HG02938 (cell line): ENCODE data around the gene CNNM2.
"Not testable (repeated sequence)": the region's sequence is repeated elsewhere in the genome, so short reads cannot be mapped to it uniquely, and the experiment has no call there.

Experiments
- ATAC-seq: cut with Tn5 transposase; IDR thresholded peaks from one replicate; pipeline ENCODE4 v1.9.1; 2021; ENCODE audit warnings: mild to moderate bottlenecking, moderate library complexity; ENCODE audit not compliant: unreplicated experiment

CNNM2 gene

DNA sequence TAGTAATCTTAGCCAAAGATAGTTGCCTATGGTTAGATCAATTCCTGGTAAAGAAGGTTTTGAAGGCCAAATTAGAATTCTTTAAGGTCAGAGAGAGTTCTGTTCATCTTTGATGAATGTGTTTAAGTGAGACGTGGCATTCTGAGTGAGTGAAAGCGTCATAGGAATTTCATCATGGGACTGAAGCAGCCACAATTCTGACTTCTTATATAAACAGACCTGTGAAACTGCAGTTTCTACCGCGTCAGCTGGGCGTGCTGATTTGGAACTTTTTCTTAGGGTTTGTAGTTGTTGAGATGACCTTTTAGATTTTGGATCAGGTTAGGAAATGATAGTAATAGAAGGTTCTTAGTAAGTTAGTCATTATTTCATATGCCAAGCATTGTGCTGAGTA, 103.8 kb downstream of the CNNM2 start:
- ATAC-seq: no peak

DNA sequence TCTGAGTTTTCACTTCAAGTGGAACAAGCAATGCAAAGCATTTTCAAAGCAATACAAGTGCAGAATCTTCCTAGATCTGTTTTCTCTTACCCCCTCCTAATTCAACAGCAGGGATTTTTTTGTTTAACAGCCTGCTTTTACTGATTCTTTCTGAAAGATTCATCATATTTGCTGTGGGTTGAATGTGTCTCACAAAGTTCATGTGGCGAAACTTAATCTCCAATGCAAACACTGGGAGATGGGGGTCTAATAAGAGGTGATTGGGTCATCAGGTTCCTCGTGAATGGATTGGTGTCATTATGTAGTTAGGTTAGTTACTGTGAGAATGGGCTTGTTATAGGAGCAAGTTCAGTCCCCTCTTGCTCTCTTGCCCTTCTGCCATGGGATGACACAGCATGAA, 107.6 kb downstream of the CNNM2 start:
- ATAC-seq: no peak

DNA sequence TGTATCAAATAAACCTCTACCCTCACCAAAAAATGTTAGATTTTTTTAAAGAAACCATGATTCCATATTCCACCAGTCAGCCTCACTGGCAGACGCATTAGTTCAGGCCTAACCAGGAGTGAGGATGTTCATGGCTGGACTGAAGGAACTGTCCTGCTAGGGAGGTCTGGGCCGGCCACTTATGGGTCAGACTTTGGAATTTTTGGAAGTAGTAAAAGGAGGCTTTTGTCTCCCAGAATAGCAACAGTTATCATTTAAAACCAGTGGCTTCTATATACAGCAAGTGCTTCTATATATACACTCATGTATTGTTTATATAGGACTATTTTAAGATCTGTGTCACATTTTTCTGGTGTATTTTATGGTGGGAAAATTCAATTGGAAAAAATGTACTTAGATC, 120.5 kb downstream of the CNNM2 start:
- ATAC-seq: no peak

DNA sequence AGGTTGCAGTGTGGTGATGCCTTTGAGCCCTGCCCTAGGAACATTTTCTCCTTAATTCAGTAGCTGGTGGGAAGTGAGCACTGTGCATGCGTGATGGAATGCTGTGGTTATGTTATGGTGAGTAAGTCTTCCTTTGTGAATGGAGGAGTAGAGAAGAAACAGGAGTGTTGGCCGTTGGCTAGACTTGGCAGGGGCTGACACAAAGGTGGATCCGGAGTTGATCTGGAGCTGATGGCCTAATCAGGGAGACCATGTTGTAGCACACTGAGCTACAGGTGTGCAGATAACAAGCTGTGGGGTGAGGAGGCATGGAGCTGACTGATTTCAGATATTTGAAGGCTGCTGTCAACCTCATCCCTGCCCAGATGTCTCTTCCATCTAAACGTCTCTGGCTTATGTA, 122.3 kb downstream of the CNNM2 start:
- ATAC-seq: no peak

DNA sequence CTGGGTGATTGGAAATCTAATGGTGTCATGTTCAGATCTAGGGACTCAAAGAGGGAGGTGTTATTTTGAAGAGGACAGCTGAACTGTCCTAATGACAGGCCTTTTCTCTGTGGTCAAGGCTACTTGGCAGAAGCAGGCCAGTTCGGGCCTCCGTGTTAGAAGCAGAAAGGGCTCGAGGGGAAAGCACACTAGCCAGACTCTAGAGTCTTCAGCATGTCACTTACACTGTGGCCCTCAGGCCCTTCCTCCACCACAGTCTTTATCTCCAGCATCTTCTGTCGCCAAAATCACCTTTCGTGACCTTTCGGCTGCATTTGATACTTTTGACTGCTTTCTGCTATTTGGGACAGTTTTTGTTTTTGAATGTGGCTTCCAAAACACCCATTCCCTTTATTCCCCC, 123.3 kb downstream of the CNNM2 start:
- no peak for ATAC-seq

DNA sequence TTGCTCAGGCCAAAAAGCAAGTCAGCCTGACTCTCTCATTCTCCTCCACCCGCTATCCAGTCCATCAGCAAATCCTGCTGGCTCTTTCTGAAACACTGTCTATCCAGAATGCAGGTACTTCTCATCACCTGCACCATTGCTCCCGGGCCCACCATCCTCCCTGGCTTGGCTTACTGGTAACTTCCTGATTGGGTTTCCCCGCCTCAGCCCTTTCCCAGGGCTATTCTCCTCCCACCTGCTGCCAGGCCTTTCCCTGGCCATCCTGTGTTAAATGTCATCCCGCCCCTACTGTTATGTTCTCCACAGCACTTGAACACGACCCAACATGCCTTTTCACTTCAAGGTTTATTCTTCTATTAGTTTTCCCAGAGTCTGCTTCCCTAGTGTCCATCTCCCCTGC, 124.0 kb downstream of the CNNM2 start:
- no peak for ATAC-seq

DNA sequence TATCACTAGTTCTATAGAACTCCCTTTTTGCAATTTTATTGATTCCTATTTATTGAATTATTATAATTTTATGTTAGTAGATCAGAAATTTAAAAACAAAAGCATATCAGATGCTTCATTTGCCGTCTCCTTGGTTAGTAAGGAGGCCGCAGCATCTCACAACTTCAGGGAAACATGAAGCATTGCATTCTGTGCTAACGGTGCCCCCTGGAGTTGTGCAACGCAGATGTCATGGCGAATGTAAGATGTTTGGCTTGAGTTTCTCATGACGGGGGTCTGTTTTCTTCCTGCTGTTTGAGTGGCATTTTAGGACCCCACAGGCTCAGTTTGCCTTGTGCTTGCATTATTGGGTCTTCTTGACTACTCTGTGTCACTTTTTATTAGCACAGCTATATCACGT, 124.8 kb downstream of the CNNM2 start:
- ATAC-seq: no peak

DNA sequence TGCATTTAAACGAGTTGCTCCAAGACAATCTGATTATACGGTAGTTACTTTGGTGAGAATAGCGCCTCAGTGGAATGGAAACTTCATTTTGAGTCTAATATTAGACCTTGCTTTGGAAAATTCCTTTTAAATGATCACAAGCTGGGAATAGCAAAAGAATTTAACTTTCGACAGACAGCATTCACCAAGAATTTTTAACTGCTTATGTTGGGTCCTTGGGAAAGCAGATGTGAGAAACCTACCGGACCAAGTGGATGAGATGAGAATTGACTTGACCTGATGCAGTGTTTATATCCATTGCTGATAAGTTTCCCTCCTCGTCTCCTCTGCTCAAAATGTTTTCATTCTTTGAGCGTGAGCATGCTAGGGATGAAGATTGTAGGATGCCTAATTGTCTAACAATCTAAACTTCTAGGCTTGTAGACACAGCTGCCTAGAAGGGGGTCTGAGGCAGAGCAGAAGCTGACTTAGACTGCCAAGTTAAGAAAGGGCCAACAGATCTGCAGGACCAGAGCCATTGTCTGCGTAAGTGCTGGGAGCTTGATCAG, 126.9 kb downstream of the CNNM2 start:
- no peak for ATAC-seq

DNA sequence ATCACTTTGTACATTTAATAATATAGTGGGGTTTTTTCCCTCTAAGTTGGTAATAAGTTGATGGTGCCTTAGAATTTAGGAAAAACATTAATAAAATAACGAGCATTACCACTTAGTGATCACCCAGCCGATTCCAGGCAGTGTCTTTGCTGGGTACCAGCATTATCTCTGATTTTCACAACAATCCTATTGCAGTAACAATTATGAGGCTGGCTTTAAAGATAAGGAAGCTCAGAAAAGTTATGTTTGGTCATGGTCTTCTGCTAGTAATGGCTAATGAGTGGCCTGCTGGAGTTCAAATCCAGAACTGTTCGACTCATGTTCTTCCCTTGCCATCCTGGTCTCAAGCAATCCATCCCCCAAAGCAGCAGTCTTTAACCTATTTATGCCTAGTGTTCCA, 127.9 kb downstream of the CNNM2 start:
- ATAC-seq: no peak

DNA sequence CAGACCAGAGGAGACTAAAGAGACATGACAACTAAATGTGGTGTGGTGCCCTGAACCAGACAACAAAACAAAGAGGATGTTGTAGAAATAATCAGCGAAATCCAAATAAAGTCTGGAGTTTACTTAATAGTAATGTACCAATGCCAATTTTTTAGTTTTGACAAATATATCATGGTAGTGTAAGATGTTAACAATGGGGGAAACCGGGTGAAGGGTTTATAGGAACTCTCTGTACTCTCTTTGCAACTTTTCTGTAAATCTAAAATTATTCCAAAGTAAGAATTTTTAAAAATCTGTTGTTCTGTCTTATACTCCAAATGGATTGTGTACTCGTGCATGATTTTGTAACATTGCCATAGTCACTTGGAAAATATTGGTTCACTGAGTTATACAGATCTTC, 129.3 kb downstream of the CNNM2 start:
- no peak for ATAC-seq

DNA sequence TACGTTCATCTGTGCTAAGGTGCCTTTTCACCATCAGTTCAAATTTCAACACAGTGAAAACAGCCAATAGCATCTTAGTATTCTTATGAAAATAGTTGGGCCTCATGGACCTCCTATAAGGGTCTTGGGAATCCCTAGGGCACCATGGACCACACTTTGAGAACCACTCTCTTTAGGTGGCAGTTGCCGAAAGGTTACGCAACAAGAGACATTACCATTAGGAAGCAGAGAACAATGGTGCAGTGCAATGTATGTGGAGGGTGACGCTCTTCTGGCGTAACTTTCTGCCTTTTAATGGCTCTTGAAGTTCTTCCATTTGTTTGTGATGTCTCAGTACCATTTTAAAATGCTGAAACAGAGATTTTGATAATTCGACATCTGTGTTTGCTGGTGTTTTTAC, 131.1 kb downstream of the CNNM2 start:
- ATAC-seq: no peak

DNA sequence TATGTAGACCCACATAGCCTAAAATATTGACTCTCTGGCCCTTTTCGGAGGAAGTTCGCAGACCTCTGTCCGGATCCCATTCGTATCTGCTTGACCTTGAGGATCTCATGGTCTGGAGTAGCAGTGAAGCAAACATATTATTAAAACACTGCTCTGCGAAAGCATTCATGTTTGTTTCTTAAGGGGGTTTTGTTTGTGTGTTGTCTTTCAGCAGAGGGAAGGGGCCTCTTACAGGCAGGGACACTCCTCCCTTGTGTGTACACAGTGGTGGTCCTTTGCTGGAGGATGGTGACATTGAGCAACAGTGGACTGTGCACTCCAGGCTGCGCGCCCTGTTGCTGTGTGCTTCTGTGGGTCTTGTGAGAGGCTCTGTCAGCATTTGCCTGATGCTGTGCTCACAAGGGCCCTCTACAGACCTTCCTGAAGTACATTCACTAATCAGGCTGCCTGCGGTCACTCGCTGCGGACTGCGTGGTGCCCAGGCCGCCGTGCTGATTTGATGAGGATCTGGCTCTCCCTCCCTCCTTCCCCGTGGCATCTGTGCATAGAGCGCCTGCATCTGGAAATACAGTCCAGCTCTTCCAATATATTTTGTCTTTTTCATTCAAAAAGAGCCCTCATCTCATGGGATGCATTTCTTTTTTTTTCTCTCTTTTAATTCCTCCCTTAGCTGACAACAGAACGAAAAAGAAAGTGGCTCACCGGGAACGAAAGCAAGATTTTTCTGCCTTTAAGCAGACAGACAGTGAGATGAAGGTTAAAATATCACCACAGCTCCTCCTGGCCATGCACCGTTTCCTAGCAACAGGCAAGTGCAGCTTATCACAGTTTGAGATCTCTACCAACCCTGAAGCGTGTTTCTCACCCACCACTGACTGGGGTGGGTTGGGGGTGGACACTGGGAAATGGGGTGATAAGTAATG, 135.8 kb downstream of the CNNM2 start:
- peak; percentile 84 for ATAC-seq

DNA sequence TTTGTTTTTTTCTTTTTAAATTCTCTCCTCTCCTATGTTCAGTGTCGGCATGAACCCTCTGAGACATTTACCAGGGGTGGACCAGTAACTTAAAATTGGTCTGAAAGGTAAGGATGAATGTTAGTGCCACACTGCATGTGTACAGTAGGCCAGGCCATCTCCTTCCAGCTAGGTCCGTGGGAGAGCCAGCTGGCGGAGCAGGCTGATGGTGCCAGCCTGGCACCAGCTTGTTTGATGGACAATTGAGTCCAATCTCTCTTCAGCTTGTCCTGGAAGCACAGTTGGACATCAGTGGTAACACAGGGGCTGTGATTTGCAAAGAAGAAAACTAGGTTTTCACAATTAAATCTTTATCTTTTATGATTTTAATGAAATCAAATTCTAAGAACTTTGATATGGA, 136.5 kb downstream of the CNNM2 start:
- ATAC-seq: no peak

DNA sequence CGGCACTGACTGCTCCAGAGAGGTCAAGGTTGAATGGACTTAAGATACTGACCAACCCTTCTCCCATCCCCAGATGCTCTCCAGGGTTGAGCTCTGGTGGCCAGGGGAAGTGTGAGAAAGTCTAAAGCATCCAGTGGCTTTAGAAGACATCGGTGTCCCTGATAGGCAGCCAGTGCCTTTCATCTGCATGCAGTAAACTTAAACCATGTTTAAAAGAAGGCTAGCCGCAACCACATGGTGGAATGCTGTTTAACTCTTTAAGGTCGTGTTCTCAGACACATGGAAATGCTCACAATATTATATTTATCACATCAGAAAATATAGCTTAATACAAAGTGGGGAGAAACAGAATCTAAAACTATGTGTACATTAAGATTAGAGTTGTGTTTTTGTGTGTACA, 137.0 kb downstream of the CNNM2 start:
- no peak for ATAC-seq

DNA sequence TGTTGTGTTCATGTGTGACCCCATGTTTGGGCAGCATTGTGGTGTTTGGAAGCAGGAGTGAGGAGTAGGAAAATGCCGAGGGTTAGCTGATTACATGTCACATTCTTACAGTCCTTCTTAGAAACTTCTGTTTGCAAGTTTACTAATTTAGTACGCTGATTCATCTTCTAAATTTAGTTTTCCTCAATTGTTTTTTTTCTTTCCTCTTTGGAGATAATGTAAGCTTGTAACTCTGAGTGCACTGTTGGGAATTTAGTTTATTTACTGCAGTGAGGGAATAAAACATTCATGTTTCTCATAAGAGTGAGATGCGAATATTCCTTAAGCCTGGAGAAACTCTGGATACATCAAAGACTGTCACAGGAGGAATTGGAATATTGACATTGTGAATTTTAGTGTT, 139.9 kb downstream of the CNNM2 start:
- no peak for ATAC-seq

DNA sequence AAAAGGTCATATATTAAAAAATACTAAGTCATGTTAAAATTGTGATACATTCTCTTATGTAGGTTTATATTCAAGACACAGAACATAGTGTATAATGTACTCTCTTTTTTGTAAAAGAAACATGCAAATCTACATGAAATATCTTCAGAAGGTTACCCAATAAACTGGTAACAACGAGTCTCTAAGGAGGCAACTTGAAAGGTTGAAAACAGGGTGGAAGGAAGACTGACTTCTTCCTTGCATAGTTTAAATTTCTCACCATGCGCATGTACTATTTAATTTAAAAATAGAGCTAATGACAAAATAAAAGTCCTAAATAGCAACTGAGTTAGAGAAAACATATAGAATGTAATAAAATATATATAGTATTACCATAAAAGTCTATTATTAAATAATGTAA, 142.5 kb downstream of the CNNM2 start:
- no peak for ATAC-seq

DNA sequence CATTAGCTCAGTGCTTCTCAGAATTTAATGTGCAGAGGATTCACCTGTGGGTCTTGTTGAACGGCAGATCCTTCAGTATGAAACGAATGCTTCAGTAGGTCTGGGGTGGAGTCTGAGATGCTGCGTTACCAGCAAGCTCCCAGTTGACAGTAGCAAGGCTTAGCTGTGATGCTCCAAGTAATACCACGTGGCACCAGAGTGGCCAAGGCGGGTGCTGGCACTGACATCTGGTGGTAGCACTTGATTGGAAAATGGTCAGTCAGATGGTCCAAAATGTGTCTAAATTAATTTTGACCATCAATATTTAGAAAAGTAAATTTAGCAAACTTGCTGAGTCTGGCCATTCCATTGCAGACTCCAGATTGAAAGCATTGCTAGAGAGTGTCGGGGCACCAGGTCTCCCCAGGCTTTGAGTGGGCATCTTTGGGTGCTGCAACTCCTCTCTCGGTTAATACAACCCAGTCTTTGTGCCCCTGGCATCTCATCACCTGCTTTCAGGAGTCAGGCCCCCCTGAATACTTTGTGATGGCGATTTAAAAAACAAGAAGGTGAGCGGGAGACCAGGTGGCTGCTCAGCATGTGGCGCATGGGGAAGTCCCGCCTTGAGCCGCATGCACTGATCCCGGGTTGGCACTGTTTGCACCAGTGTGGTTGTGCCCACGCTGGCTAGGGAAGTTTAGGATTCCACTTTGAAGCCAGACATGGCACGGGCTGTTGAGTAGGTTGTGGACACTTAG, 144.9 kb downstream of the CNNM2 start:
- ATAC-seq: no peak

DNA sequence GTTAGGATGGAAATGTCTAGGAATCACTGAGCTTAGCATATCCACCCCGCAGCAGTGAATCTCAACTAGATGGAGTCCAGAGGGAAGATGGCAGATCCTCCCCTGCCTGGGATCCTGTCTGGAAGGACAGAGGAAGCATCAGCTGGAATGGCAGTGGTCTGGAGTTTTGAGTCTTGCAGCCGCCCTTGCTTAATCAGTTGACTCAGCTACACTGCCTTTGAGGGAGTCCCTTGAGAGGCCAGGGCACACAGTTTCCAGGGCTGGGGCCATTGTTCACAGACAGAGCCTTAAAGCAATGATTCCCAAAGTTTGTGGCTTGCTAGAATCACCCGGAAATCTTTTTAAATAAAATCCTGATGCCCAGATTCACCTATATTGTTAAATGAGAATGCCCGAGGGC, 146.9 kb downstream of the CNNM2 start:
- no peak for ATAC-seq

DNA sequence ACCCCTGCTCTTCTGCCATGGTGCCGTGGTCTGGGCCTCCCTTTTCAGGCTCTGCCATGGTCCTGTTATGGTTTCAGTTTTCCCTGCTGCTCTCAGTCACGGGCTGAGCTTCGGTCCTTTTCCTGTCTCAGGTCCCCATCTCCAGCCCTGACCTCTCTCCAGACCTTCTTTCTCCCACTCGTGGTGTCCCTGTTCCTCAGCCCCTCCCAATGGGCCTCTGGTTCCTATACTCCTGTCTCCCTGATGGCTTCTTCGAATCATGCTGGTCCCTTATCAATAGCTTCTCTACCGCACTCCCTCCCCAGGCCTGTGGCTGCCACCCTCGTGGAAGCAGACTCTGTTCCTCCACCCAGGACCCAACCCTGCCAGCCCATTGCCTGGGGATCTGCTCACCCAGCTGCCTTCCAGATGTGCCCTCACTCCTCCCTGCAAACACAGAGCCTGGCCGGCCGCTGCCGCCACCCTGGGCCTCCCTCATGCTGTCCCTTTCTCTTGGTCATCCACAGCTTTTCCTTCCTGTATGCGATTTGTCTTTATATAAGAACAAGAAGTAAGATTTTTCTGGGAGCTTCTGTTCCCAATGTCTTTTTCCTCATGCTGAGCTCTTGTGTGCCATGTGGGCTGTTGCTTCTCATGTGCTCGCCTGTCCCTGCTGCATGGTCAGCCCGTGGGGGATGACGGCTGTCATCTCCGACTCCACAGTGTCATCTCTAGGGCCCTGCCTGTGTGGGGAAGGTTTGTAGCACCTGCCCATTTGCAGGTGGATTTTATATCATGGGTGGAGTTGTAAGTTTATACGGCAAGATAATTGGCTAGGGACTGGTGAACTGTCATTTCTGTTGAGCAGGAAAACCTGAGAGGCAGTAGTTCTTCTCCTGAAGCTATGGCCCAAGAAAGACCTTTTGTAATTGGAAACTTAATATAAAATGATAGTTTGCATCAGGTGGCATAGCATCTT, 148.3 kb downstream of the CNNM2 start:
- no peak for ATAC-seq

DNA sequence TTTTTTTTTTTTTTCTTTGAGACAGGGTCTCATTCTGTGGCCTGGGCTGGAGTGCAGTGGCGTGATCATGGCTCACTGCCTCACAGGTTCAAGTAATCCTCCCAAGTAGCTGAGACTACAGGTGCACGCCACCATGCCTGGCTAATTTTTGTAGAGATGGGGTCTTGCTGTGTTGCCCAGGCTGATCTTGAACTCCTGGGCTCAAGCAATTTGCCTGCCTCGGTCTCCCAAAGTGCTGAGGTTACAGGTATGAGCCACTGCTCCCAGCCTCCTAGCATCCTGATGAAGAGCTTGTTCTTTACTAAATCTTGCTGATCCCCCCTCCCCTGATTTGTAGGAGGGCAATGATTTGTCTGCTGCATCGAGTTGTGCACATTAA, 149.0 kb downstream of the CNNM2 start:
- not testable (repeated sequence) for ATAC-seq

DNA sequence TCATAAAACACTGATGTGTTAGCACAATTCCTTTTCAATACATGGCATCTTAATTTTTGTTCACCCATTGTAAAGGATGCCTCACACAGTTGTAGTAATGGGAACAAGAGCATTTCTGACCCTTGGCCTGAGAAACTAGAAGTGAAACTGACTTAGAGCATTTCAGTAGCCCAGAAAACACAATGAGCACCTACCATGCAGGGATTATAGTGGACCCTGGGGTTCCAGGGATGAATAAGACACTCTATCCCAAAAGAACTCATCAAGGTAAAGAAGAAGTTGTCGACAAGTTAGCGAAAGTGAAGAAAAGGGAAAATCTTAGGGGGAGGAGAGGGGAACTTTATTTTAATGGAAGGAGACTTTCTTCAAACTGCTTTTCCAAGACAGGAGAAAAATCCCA, 149.4 kb downstream of the CNNM2 start:
- no peak for ATAC-seq
